HCT116 (cell line): ENCODE data around the gene NOD1. TPM values are rescaled to one million over a fixed set of nuclear protein-coding genes. Genes with fewer than 3 reads are reported as not detected.

Experiments
- ATAC-seq: fragments of 200-7000 bp; cut with Tn5 transposase; 2 replicates; pipeline ENCODE4 v1.9.1; 2020; ENCODE audit warnings: mild to moderate bottlenecking, moderate library complexity
- BruUV-seq: library from RNA; stranded (reverse); fragments of 400-500 nt; replicated peaks from 2 replicates; lab custom pipeline; 2021; lab: Mats Ljungman, UMichigan
- CTCF ChIA-PET: fragments of 300-600 bp; sonication (Branson Sonifier 250); formaldehyde crosslinking; loops from one replicate; lab custom pipeline; 2021; ENCODE audit warnings: antibody characterized with exemption; lab: Charles Lee
- POLR2A ChIA-PET: fragments of 300-600, 350-600 bp; sonication (Branson Sonifier 250); formaldehyde crosslinking; loops from one replicate; lab custom pipeline; 2021; ENCODE audit warnings: antibody characterized with exemption; lab: Charles Lee
- RAD21 ChIA-PET, 2 experiments: fragments of 300-600 bp; sonication (Branson Sonifier 250); formaldehyde crosslinking; loops; one replicate each; lab custom pipeline; 2023; ENCODE audit warnings: low total read pairs in 2 of 2; ENCODE audit not compliant: uncharacterized antibody in 2 of 2, unreplicated experiment in 2 of 2, low non-redundant PET in 1 of 2; lab: Charles Lee
- DNase-seq: peaks from one replicate; pipeline ENCODE4 v3.0.0-alpha.2; 2010; ENCODE audit warnings: low read depth, low spot score
- H2AFZ ChIP-seq: fragments of 200-600 bp; shearing (Covaris generic), sonication (generic); 2 replicates; pipeline ENCODE4 v1.6.1; 2017; ENCODE audit warnings: low read depth, mixed run types, mixed read lengths, antibody characterized with exemption, low read length; ENCODE audit not compliant: poor library complexity, severe bottlenecking
- H3K27ac ChIP-seq: 2 replicates; pipeline ENCODE4 v1.5.1; 2012; ENCODE audit warnings: low read depth, low read length
- H3K27me3 ChIP-seq: fragments of 200-600 bp; sonication (generic); 2 replicates; pipeline ENCODE4 v1.6.1; 2016; ENCODE audit warnings: mixed run types, low read length, mixed read lengths; ENCODE audit not compliant: insufficient read depth
- H3K36me3 ChIP-seq, 2 experiments: fragments of 200-500 bp in 1 of 2; fragments of 200-600 bp in 1 of 2; sonication (Bioruptor generic) in 1 of 2; sonication (generic) in 1 of 2; 2 replicates each; pipeline versions ENCODE4 v1.5.1 to v1.6.1; 2014 to 2016; ENCODE audit warnings: low read length in 2 of 2, inconsistent platforms in 1 of 2, mixed read lengths in 1 of 2, mixed run types in 1 of 2; ENCODE audit not compliant: insufficient read depth in 2 of 2, control insufficient read depth in 1 of 2
- H3K4me1 ChIP-seq, 2 experiments: fragments of 200-600 bp in 1 of 2; sonication (generic) in 1 of 2; 2 replicates each; pipeline versions ENCODE4 v1.5.1 to v1.6.1; 2012 to 2017; ENCODE audit warnings: low read length in 2 of 2, inconsistent platforms in 1 of 2, mild to moderate bottlenecking in 1 of 2, mixed read lengths in 1 of 2, mixed run types in 1 of 2, moderate library complexity in 1 of 2; ENCODE audit not compliant: insufficient read depth in 2 of 2, control insufficient read depth in 1 of 2
- H3K4me2 ChIP-seq: fragments of 200-600 bp; sonication (generic); 2 replicates; pipeline ENCODE4 v1.6.1; 2017; ENCODE audit warnings: mixed run types, low read length, mixed read lengths
- H3K4me3 ChIP-seq, 2 experiments: fragments of 200-600 bp in 1 of 2; sonication (generic) in 1 of 2; replicated peaks in 1 of 2; 2 replicates each; pipeline ENCODE4 v1.5.1; 2011 to 2016; ENCODE audit warnings: low read length in 2 of 2, control low read depth in 1 of 2, low read depth in 1 of 2, mild to moderate bottlenecking in 1 of 2, mixed read lengths in 1 of 2, mixed run types in 1 of 2
- H3K79me2 ChIP-seq: fragments of 200-600 bp; sonication (generic); 2 replicates; pipeline ENCODE4 v1.6.1; 2017; ENCODE audit warnings: mild to moderate bottlenecking, mixed run types, low read length, moderate library complexity, mixed read lengths; ENCODE audit not compliant: insufficient read depth
- H3K9ac ChIP-seq: fragments of 200-600 bp; sonication (generic); 2 replicates; pipeline ENCODE4 v1.6.1; 2016; ENCODE audit warnings: low read length, mixed read lengths
- H3K9me2 ChIP-seq: fragments of 200-600 bp; sonication (generic), shearing (Covaris generic); 2 replicates; pipeline ENCODE4 v1.6.1; 2017; ENCODE audit warnings: mixed run types, mild to moderate bottlenecking, moderate library complexity; ENCODE audit not compliant: insufficient read depth
- H3K9me3 ChIP-seq, 2 experiments: fragments of 200-500 bp in 1 of 2; fragments of 200-600 bp in 1 of 2; sonication (Bioruptor generic) in 1 of 2; sonication (generic) in 1 of 2; 2 replicates each; pipeline ENCODE4 v1.6.1; 2014 to 2017; ENCODE audit warnings: low read length in 2 of 2, mixed read lengths in 2 of 2, inconsistent platforms in 1 of 2, low read depth in 1 of 2, mild to moderate bottlenecking in 1 of 2, mixed run types in 1 of 2, moderate library complexity in 1 of 2; ENCODE audit not compliant: control insufficient read depth in 1 of 2, insufficient read depth in 1 of 2
- H4K20me1 ChIP-seq: fragments of 200-600 bp; sonication (generic), shearing (Covaris generic); 2 replicates; pipeline ENCODE4 v1.6.1; 2017; ENCODE audit warnings: mixed run types, mild to moderate bottlenecking, moderate library complexity; ENCODE audit not compliant: insufficient read depth
- CBX3 ChIP-seq: IDR thresholded peaks from 2 replicates; pipeline ENCODE4 v1.6.1; 2012; ENCODE audit warnings: low read depth
- EZH2 ChIP-seq: fragments of 200-600 bp; sonication (generic); IDR thresholded peaks from 2 replicates; pipeline ENCODE4 v1.6.1; 2017; ENCODE audit warnings: antibody characterized with exemption, mixed run types
- FOSL1 ChIP-seq: IDR thresholded peaks from 2 replicates; pipeline ENCODE4 v1.6.1; 2012; ENCODE audit warnings: low read depth
- JUND ChIP-seq: IDR thresholded peaks from 2 replicates; pipeline ENCODE4 v1.6.1; 2012
- RAD21 ChIP-seq: IDR thresholded peaks from 2 replicates; pipeline ENCODE4 v1.6.1; 2012; ENCODE audit warnings: low read depth, mild to moderate bottlenecking
- REST ChIP-seq: IDR thresholded peaks from 2 replicates; pipeline ENCODE4 v1.6.1; 2012; ENCODE audit warnings: low read depth
- SP1 ChIP-seq: IDR thresholded peaks from 2 replicates; pipeline ENCODE4 v1.6.1; 2012; ENCODE audit warnings: low read depth
- SRF ChIP-seq: IDR thresholded peaks from 2 replicates; pipeline ENCODE4 v1.6.1; 2012; ENCODE audit warnings: low read depth
- TCF7L2 ChIP-seq: IDR thresholded peaks from 2 replicates; pipeline ENCODE4 v1.7.0; 2011; ENCODE audit warnings: borderline replicate concordance, inconsistent platforms; ENCODE audit not compliant: insufficient read depth, insufficient read length; ENCODE audit errors: extremely low read depth
- intact Hi-C: fragments of 100-400 bp; cut with micrococcal nuclease; formaldehyde crosslinking; loops from 2 replicates; pipeline ENCODE4 v1.10.0; 2022
- total RNA-seq: library from RNA; stranded (reverse); gene quantifications from one replicate; pipeline ENCODE4 v1.2.1, GENCODE V29; 2021; ENCODE audit not compliant: unreplicated experiment

The NOD1 gene
- total RNA-seq, 1 experiment from 2014 or later = 5.9 TPM

GRCh38 chr7:30447466-30447865, 31.1 kb downstream of the NOD1 start:
- ChIA-PET RAD21 (no interaction called here), CTCF (no interaction called here), POLR2A (no interaction called here)
- Histone ChIP-seq H2AFZ (no peak overlapping the region), H3K4me2 (no peak overlapping the region), H3K4me3 (no peak overlapping the region), H3K27me3 (no peaks in the 10 kb centered on the region), H3K9me3 (no peaks in the 10 kb centered on the region), H3K4me1 (no peaks in the 10 kb centered on the region), H3K9me2 (no peaks in the 10 kb centered on the region), H4K20me1 (no peaks in the 10 kb centered on the region), H3K79me2 (no peaks in the 10 kb centered on the region), H3K36me3 (no peaks in the 10 kb centered on the region; a peak in 1 of 4 replicates), H3K27ac (no peak overlapping the region), H3K9ac (no peak overlapping the region)
- BruUV-seq = no TSS peak
- DNase-seq (no peak), ATAC-seq (no peak)
- no peak for TF ChIP-seq SP1
- no peak for TF ChIP-seq TCF7L2
- no peak for TF ChIP-seq SRF
- no peak for TF ChIP-seq REST
- no peak for TF ChIP-seq CBX3
- no peak for TF ChIP-seq EZH2
- TF ChIP-seq JUND = no peak
- TF ChIP-seq RAD21 = no peak
- no peak for TF ChIP-seq FOSL1
- intact Hi-C loops = no loop called here
